ENCODE measurements around the gene CAND2. TPM values are rescaled to one million over a fixed set of nuclear protein-coding genes. Genes with fewer than 3 reads are reported as not detected.

CAND2 gene
- total and polyA plus RNA-seq, 9 of the 15 experiments (the other 6 are each of a cell fraction or from before 2014, with no cell fraction given), result 0.91 to 14.9 (median 4.3) TPM

DNA sequence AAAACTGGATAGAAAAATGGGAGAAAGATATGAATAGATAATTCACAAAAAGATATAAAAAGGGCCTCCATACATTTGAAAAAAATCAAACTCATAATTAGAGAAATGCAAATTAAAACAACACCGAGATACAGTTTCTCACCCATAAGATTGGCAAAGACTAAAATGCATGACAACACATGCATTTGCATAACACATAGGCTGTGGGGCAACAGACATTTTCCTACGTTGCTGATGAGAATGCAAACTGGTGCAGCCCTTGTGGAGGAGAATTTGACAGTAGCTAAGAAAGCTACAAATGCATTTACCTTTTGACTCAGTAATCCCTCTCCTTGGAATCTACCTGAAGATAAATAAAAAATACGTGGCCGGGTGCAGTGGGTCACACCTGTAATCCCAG, 11.4 kb upstream of the CAND2 start:
- peaks cover 3 to 13% of the 10 kb centered on the region in 2 experiments; a peak in 4 of 5 replicates for H3K27me3 ChIP-seq (ENCODE audit: control insufficient read depth in 2 of 2, insufficient read depth in 2 of 2, low read length in 2 of 2)
- H3K36me3 ChIP-seq (ENCODE audit: control insufficient read depth, insufficient read depth, low read length), result no peaks in the 10 kb centered on the region
- no TSS peak for BruUV-seq (replicated peaks)
- WGBS (ENCODE audit: insufficient coverage, low coverage, missing lambda C conversion rate), result 2% methylated on average over 4 of the region's 4 CpGs
- no peak overlapping the region for H3K27ac ChIP-seq (ENCODE audit: extremely low read depth, low read depth, low read length)
- H3K4me3 ChIP-seq, result no peak overlapping the region
- POLR2A ChIA-PET, result no interaction called here
- no peaks in the 10 kb centered on the region for H3K9me3 ChIP-seq (replicated peaks; ENCODE audit: control insufficient read depth, insufficient read depth, low read depth, low read length)
- H3K79me2 ChIP-seq (ENCODE audit: control insufficient read depth, insufficient read depth, low read length), result no peaks in the 10 kb centered on the region
- DNase-seq (ENCODE audit: extremely low read depth in 1 of 4, low spot score in 3 of 4) (no peak), FAIRE-seq (no peak), ATAC-seq (no peak)
- CTCF ChIA-PET (ENCODE audit: low intra/inter-chr PET ratio), result no interaction called here
- H3K9me1 ChIP-seq (ENCODE audit: control insufficient read depth, insufficient read depth, low read length), result no peaks in the 10 kb centered on the region
- in situ Hi-C loops (cut with MboI), result no loop called here
- no peaks in the 10 kb centered on the region for H4K20me1 ChIP-seq (replicated peaks; ENCODE audit: control insufficient read depth, insufficient read depth, low read length)
- no peak overlapping the region for H3K9ac ChIP-seq (ENCODE audit: insufficient read depth in 1 of 2, low read depth in 2 of 2, low read length in 2 of 2)
- intact Hi-C loops (cut with micrococcal nuclease), result loop anchor here (5.0 kb wide), 1 partner anchor 57 kb away; the partner anchor contains the start of gene RPL32
- TF ChIP-seq, protein P1, sequence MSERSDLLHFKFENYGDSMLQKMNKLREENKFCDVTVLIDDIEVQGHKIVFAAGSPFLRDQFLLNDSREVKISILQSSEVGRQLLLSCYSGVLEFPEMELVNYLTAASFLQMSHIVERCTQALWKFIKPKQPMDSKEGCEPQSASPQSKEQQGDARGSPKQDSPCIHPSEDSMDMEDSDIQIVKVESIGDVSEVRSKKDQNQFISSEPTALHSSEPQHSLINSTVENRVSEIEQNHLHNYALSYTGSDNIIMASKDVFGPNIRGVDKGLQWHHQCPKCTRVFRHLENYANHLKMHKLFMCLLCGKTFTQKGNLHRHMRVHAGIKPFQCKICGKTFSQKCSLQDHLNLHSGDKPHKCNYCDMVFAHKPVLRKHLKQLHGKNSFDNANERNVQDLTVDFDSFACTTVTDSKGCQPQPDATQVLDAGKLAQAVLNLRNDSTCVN (CRISPR knock-in tag; IDR thresholded peaks at IDR 0.05), result no peak
- peak; percentile 80 for TF ChIP-seq CBX2 (IDR thresholded peaks at IDR 0.05; ENCODE audit: insufficient read depth, low read length, poor library complexity, severe bottlenecking)
- no peak for TF ChIP-seq PML (IDR thresholded peaks at IDR 0.05; ENCODE audit: low read length)
- TF ChIP-seq ZNF586 (CRISPR knock-in tag; conservative IDR thresholded peaks at IDR 0.05), result no peak
- H3K4me2 ChIP-seq (ENCODE audit: insufficient read depth, low read length), result no peak overlapping the region
- H2AFZ ChIP-seq (ENCODE audit: low read depth, low read length), result no peak overlapping the region
- H3K4me1 ChIP-seq (replicated peaks in 1 of 2; ENCODE audit: control insufficient read depth in 2 of 2, insufficient read depth in 2 of 2, low read length in 2 of 2), result peaks cover 3 to 10% of the 10 kb centered on the region in 2 experiments; a peak in 4 of 5 replicates

All from K562 (cell line).